AG09309 (cell line): Measurements from ENCODE around the gene RAPGEF5.

Experiments used
- DNase-seq: peaks from one replicate; pipeline ENCODE4 v3.0.0-alpha.2; 2010; ENCODE audit warnings: low read depth
- H3K4me3 ChIP-seq: 2 replicates; pipeline ENCODE4 v1.5.1; 2011; ENCODE audit warnings: mild to moderate bottlenecking, low read depth, low read length, moderate library complexity; ENCODE audit not compliant: control insufficient read depth
- TF ChIP-seq, protein P1 (sequence below): IDR thresholded peaks from 2 replicates; pipeline ENCODE4 v1.5.1; 2011; ENCODE audit warnings: mild to moderate bottlenecking, low read depth, low read length, inconsistent platforms; ENCODE audit not compliant: insufficient read depth, control insufficient read depth; ENCODE audit errors: missing control alignments

Gene RAPGEF5

DNA sequence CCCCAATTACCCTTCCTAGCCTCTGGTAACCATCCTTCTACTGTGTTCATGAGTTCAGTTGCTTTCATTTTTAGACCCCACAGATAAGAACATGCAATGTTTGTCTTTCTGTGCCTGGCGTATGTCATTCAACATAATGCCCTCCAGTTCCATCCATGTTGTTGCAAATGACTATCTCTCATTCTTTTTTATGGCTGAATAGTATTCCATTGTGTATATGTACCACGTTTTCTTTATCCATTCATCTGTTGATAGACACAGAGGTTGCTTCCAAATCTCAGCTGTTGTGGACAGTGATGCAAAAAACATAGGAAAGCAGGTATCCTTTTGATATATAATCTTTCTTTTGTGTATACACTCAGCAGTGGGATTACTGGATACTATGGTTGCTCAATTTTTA lies 51.2 kb downstream of the RAPGEF5 start:
- DNase-seq = no peak
- no peak overlapping the region for H3K4me3 ChIP-seq
- TF ChIP-seq, protein P1, sequence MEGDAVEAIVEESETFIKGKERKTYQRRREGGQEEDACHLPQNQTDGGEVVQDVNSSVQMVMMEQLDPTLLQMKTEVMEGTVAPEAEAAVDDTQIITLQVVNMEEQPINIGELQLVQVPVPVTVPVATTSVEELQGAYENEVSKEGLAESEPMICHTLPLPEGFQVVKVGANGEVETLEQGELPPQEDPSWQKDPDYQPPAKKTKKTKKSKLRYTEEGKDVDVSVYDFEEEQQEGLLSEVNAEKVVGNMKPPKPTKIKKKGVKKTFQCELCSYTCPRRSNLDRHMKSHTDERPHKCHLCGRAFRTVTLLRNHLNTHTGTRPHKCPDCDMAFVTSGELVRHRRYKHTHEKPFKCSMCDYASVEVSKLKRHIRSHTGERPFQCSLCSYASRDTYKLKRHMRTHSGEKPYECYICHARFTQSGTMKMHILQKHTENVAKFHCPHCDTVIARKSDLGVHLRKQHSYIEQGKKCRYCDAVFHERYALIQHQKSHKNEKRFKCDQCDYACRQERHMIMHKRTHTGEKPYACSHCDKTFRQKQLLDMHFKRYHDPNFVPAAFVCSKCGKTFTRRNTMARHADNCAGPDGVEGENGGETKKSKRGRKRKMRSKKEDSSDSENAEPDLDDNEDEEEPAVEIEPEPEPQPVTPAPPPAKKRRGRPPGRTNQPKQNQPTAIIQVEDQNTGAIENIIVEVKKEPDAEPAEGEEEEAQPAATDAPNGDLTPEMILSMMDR = no peak

DNA sequence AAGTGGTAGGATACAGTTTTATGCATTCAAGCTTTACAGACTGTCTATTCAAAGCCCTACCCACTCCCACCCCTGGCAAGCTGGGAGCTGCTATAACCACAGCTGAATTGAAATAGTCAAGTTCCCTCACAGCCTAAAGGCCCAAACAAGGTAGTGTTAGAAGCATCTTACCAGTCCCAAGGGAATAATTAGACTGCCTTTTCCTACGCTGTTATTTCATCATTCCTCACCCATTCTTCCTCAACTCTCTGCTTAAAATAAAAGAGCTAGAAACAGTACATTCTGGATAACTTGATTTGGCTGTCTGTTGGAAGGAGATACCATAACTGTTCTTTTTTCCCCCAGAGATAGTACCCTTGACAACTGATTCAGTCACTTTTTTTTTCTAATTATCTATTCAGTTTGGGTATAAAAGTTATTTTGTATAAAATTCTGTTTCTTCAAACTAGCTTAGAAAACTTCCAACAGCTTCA lies 54.0 kb downstream of the RAPGEF5 start:
- H3K4me3 ChIP-seq = no peak overlapping the region
- TF ChIP-seq, protein P1 = no peak
- peak; percentile 63 for DNase-seq

DNA sequence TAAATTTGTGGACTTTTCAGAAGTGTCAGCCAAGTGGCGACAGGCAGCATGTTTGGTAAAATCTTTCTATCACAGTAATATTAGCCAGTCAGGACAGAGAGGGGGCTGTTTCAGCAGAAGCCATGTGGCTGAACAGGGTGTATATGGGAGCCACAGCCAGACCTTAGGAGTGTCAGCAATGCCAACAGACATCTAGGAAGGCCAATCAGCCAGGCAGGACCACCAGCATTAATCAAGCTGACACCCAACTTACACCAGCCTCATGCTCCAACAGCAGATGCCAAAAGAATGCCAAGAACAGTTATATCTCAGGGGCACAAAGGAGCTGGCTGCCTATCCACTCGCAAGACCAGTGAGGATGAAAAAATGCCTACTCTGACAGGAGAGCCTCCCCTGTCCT lies 54.8 kb downstream of the RAPGEF5 start:
- TF ChIP-seq, protein P1 = no peak
- DNase-seq = no peak
- no peak overlapping the region for H3K4me3 ChIP-seq

DNA sequence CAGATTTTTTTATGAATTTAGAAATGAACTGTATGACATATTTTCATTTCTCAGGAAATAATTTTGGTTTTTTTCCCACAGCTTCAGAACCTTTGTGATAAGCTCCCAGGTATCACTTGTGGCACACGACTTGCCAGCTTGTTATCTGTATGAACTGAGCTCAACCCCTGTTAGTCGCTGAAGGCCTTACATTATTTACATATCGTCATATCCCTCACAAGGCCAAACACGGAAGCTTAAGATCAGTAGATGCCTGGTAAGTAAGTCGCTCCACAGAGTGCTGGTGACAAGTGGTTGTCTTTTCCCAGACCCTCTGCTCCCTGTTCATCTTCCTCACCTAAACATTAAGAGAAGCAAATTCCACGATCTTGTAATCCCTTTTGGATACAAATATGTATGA lies 55.2 kb downstream of the RAPGEF5 start:
- TF ChIP-seq, protein P1 = no peak
- no peak for DNase-seq
- H3K4me3 ChIP-seq = no peak overlapping the region

DNA sequence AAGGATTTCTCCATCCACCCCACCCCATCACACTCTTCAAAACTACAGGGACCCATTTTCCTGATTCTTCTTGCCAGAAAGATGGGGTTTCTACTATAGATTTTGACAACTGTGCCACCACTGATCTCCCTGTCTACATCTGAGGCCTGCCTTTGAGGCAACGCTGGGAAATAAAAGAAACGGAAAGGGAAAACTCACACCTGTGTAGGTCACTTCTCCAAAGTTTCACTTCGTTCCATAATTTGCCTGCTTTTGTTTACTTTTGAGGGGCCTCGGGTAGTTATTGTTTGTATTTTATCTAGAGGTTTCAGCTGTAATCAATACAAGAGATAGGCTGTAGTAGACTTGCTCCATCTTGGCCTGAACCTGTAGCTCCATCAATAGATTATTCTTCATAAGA lies 56.1 kb downstream of the RAPGEF5 start:
- DNase-seq = no peak
- no peak overlapping the region for H3K4me3 ChIP-seq
- TF ChIP-seq, protein P1 = no peak

DNA sequence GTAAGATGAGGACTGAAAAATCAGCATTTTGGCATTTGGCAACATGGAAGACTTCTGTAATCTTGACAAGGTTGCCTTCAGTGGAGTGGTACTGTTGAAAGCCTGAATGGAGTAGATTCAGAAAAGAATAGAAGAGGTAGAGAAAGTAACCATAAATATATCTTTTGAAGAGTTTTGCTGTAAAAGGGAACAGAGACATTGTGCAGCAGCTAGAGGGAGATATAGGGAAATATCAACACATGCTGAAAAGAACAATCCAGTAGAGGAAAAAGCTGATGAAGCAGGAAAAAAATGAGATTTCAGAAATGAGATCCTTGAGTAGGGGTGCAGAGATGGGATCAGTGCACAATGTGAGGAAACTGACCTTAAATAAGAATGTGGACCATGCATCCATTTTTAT lies 60.0 kb downstream of the RAPGEF5 start:
- H3K4me3 ChIP-seq = no peak overlapping the region
- TF ChIP-seq, protein P1 = peak; percentile 53
- no peak for DNase-seq

DNA sequence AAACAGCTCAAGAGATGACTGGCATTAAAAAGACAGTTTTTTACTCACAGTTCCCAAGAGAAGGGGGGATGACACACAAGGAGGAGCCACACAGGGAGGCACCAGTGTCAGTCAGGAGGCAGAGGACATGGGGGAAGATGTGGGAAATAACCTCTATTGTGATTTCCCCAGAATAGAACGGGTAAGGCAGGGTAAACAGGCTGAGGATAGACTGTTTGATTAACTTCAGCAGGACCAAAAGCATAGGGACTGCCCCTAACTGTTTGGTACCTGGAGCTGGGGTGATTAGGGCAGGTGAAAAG lies 60.7 kb downstream of the RAPGEF5 start:
- no peak for DNase-seq
- TF ChIP-seq, protein P1 = no peak
- H3K4me3 ChIP-seq = no peak overlapping the region
